T47D (cell line): Measurements from ENCODE around the gene CLIC2.

ENCODE experiments used
- DNase-seq, 2 experiments: peaks; one replicate each; pipeline versions ENCODE4 v3.0.0 to v3.0.0-alpha.2; 2011 to 2012; ENCODE audit warnings: low read depth in 1 of 2, low spot score in 1 of 2
- JUND ChIP-seq: IDR thresholded peaks from 2 replicates; pipeline ENCODE4 v1.6.1; 2012; ENCODE audit warnings: low read depth
- in situ Hi-C: cut with HindIII; loops from 2 replicates; pipeline ENCODE4 v1.10.0; 2016; ENCODE audit warnings: low sequenced_read_pairs, low pct_unique_long_range_greater_than_20kb

Gene CLIC2

GRCh38 chrX:155237719-155238118 is 96.7 kb downstream of the CLIC2 start:
- no peak for TF ChIP-seq JUND
- in situ Hi-C loops: no loop called here
- DNase-seq: no peak

- DNase-seq: peak in 1 of 2 experiments; percentile 66
- no peak for TF ChIP-seq JUND
- in situ Hi-C loops: no loop called here
These were observed 98.5 kb downstream of the CLIC2 start for GRCh38 chrX:155235891-155236290.

GRCh38 chrX:155231163-155231562 is 103.3 kb downstream of the CLIC2 start:
- TF ChIP-seq JUND: no peak
- no peak for DNase-seq
- in situ Hi-C loops: no loop called here
